K562 (cell line): Measurements from ENCODE around the gene TMPRSS7. TPM values are rescaled to one million over a fixed set of nuclear protein-coding genes. Genes with fewer than 3 reads are reported as not detected.

ENCODE experiments used
- polyA plus RNA-seq, 8 experiments: library from polyadenylated mRNA; depleted of rRNA in 4 of 8; stranded (reverse) in 5 of 8; unstranded in 3 of 8; fragments of >200 nt; fragmentation: Nextera tagmentation in 2 of 8; fragmentation: Illumina TruSeq in 1 of 8; extraction: Ambion mirVana in 2 of 8; extraction: Trizol in 1 of 8; gene quantifications; 2 replicates each; pipeline versions ENCODE4 v1.2.1 to v1.2.3, GENCODE V29; 2011 to 2014; ENCODE audit warnings: inconsistent platforms in 1 of 8, missing spikeins in 1 of 8
- total RNA-seq, 7 experiments: library from RNA; depleted of rRNA in 6 of 7; stranded (reverse); fragments of >200 nt in 6 of 7; fragmentation: Illumina TruSeq in 2 of 7; extraction: Trizol in 2 of 7; gene quantifications; 2 replicates each; pipeline versions ENCODE4 v1.2.1 to v1.2.3, GENCODE V29; 2011 to 2021; ENCODE audit warnings: low replicate concordance in 1 of 7
- TF ChIP-seq, protein P1 (sequence below): fragments of 450-650 bp; IDR thresholded peaks from 2 replicates; pipeline ENCODE4 v1.6.1; 2016; ENCODE audit warnings: mild to moderate bottlenecking, moderate library complexity

Gene TMPRSS7
- total and polyA plus RNA-seq, 9 of the 15 experiments (the other 6 are each of a cell fraction or from before 2014, with no cell fraction given) = not detected

DNA sequence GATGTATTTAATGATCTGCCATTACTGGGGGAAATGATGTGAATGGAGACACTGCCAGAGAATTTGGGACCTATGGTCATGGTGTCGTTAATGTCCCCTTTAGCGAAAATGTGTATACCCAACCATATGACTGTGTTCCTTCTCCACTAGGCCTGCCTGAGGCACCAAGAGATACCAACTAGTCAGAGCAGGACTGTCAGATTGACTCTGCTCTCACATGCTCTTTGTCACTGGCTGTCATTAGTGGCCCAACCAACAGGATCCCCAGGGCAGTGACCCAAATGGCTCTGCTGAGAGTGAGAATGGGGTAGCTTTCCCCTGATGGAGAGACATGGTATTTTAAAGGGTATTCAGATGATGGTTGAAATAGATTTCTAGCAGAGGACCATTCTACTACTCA is 33.0 kb upstream of the TMPRSS7 start (continued):
- TF ChIP-seq, protein P1, sequence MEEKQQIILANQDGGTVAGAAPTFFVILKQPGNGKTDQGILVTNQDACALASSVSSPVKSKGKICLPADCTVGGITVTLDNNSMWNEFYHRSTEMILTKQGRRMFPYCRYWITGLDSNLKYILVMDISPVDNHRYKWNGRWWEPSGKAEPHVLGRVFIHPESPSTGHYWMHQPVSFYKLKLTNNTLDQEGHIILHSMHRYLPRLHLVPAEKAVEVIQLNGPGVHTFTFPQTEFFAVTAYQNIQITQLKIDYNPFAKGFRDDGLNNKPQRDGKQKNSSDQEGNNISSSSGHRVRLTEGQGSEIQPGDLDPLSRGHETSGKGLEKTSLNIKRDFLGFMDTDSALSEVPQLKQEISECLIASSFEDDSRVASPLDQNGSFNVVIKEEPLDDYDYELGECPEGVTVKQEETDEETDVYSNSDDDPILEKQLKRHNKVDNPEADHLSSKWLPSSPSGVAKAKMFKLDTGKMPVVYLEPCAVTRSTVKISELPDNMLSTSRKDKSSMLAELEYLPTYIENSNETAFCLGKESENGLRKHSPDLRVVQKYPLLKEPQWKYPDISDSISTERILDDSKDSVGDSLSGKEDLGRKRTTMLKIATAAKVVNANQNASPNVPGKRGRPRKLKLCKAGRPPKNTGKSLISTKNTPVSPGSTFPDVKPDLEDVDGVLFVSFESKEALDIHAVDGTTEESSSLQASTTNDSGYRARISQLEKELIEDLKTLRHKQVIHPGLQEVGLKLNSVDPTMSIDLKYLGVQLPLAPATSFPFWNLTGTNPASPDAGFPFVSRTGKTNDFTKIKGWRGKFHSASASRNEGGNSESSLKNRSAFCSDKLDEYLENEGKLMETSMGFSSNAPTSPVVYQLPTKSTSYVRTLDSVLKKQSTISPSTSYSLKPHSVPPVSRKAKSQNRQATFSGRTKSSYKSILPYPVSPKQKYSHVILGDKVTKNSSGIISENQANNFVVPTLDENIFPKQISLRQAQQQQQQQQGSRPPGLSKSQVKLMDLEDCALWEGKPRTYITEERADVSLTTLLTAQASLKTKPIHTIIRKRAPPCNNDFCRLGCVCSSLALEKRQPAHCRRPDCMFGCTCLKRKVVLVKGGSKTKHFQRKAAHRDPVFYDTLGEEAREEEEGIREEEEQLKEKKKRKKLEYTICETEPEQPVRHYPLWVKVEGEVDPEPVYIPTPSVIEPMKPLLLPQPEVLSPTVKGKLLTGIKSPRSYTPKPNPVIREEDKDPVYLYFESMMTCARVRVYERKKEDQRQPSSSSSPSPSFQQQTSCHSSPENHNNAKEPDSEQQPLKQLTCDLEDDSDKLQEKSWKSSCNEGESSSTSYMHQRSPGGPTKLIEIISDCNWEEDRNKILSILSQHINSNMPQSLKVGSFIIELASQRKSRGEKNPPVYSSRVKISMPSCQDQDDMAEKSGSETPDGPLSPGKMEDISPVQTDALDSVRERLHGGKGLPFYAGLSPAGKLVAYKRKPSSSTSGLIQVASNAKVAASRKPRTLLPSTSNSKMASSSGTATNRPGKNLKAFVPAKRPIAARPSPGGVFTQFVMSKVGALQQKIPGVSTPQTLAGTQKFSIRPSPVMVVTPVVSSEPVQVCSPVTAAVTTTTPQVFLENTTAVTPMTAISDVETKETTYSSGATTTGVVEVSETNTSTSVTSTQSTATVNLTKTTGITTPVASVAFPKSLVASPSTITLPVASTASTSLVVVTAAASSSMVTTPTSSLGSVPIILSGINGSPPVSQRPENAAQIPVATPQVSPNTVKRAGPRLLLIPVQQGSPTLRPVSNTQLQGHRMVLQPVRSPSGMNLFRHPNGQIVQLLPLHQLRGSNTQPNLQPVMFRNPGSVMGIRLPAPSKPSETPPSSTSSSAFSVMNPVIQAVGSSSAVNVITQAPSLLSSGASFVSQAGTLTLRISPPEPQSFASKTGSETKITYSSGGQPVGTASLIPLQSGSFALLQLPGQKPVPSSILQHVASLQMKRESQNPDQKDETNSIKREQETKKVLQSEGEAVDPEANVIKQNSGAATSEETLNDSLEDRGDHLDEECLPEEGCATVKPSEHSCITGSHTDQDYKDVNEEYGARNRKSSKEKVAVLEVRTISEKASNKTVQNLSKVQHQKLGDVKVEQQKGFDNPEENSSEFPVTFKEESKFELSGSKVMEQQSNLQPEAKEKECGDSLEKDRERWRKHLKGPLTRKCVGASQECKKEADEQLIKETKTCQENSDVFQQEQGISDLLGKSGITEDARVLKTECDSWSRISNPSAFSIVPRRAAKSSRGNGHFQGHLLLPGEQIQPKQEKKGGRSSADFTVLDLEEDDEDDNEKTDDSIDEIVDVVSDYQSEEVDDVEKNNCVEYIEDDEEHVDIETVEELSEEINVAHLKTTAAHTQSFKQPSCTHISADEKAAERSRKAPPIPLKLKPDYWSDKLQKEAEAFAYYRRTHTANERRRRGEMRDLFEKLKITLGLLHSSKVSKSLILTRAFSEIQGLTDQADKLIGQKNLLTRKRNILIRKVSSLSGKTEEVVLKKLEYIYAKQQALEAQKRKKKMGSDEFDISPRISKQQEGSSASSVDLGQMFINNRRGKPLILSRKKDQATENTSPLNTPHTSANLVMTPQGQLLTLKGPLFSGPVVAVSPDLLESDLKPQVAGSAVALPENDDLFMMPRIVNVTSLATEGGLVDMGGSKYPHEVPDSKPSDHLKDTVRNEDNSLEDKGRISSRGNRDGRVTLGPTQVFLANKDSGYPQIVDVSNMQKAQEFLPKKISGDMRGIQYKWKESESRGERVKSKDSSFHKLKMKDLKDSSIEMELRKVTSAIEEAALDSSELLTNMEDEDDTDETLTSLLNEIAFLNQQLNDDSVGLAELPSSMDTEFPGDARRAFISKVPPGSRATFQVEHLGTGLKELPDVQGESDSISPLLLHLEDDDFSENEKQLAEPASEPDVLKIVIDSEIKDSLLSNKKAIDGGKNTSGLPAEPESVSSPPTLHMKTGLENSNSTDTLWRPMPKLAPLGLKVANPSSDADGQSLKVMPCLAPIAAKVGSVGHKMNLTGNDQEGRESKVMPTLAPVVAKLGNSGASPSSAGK = no peak
